Skeletal muscle cell (primary cell): Measurements from ENCODE around the gene MYO1H.
"Not testable (repeated sequence)": the region's sequence is repeated elsewhere in the genome, so short reads cannot be mapped to it uniquely, and the experiment has no call there.

Experiments used
- DNase-seq: peaks from one replicate; pipeline ENCODE4 v3.0.0-alpha.2; 2010; ENCODE audit warnings: low read depth
- H3K4me3 ChIP-seq: 2 replicates; pipeline ENCODE4 v1.5.1; 2011; ENCODE audit warnings: low read depth, mild to moderate bottlenecking, control low read depth, low read length, moderate library complexity

Gene MYO1H

DNA sequence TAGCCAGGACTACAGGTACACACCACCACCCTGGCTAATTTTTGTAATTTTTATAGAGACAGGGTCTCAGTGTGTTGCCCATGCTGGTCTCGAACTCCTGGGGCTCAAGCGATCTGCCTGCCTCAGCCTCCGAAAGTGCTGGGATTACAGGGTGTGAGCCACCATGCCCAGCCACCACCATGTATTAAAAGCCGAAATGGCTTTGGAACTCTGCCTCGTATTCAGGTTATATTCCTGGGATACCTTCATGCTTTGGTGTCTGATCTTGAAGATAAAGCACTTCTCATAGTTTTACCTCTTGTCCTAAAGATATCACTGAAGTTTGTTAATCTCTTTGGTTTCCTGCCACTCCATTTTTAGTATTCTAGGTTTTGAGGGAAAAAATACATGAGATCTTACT is 47.2 kb downstream of the MYO1H start:
- no peak for DNase-seq

GRCh38 chr12:109404841-109405240 is 57.1 kb downstream of the MYO1H start:
- not testable (repeated sequence) for H3K4me3 ChIP-seq, DNase-seq

More for the DNA sequence above, 47.2 kb downstream of the MYO1H start:
- no peak overlapping the region for H3K4me3 ChIP-seq

GRCh38 chr12:109406147-109406546 is 58.4 kb downstream of the MYO1H start:
- H3K4me3 ChIP-seq, DNase-seq: not testable (repeated sequence)

DNA sequence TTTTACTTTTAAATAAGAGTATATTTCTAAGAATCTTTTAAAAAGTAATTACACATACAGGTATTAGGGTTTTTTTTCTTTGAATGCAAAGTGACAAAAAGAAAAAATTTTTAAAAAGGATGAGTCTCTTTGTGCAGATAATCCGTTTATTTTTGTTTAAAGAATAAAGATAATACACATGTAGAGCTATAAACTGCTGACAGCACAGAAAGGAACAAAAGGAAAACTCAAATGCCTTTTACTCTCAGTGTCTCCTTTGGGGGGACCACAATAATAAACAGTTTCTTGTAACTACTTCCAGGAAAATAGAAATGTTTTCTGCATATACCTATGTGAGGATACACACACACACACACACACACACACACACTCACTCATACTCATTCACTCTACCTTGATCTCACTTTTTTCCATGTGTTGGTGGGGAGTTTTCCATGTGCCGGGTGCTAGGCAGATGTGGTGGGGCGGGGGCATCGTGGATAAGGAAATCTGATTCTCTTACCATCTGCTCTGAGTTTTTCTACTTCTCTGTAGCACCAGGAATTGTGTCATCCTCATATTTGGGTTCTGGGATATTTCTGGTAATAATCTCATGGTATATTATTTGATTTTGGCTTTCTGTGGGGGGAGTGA is 71.3 kb downstream of the MYO1H start:
- no peak overlapping the region for H3K4me3 ChIP-seq
- no peak for DNase-seq

DNA sequence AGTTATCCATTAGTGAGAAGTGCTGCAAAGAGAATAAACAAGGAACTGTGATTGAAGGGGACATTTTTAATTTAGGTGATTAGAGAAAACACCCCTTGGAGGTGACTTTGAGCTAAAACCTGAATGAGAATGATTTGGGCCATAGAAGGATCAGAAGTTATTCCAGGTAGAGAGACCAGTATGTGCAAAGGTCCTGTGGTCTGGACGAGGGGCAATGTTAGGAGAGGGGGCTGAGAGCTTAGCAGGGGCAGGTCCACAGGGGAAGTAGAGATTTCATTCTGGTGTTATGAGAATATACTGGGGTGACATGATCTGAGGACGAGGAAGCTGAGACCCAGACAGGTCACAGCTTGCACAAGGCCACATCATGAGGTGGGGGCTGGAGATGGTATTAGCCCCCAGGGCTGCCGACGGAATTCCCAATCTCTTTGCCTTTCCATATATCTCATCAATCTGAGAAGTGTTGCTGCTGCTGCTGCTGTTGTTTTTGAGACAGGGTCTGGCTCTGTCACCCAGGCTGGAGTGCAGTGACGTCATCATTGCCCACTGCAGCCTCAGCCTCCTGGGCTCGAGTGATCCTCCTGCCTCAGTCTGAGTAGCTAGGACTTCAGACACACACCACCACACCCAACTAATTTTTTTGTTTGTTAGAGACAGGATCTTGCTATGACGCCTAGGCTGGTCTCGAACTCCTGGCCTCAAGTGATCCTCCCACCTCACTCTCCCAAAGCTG is 73.8 kb downstream of the MYO1H start:
- no peak for DNase-seq
- no peak overlapping the region for H3K4me3 ChIP-seq

- no peak overlapping the region for H3K4me3 ChIP-seq
- no peak for DNase-seq
Observed at GRCh38 chr12:109422251-109422650, 74.6 kb downstream of the MYO1H start.

DNA sequence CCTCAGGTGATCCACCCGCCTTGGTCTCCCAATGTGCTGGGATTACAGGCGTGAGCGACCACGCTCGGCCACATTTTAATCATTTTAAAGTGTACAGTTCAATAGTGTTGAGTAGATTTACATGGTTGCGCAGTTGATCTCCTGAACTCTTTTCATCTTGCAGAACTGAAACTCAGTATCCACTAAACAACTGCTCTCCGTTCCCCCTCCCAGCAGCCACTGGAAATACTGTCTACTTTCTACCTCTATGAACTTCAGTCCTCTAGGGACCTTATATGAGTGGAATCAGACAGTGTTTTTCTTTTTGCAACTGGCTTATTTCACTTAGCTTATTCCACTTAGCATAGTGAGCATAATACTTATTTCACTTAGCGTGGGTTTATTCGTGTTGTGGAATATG is 75.7 kb downstream of the MYO1H start:
- no peak overlapping the region for H3K4me3 ChIP-seq
- no peak for DNase-seq

GRCh38 chr12:109428037-109428629 is 80.4 kb downstream of the MYO1H start:
- DNase-seq = peak; percentile 25
- no peak overlapping the region for H3K4me3 ChIP-seq

- H3K4me3 ChIP-seq, DNase-seq: not testable (repeated sequence)
Observed at GRCh38 chr12:109428804-109429203, 81.1 kb downstream of the MYO1H start.

GRCh38 chr12:109430244-109430643 is 82.5 kb downstream of the MYO1H start:
- no peak for DNase-seq

DNA sequence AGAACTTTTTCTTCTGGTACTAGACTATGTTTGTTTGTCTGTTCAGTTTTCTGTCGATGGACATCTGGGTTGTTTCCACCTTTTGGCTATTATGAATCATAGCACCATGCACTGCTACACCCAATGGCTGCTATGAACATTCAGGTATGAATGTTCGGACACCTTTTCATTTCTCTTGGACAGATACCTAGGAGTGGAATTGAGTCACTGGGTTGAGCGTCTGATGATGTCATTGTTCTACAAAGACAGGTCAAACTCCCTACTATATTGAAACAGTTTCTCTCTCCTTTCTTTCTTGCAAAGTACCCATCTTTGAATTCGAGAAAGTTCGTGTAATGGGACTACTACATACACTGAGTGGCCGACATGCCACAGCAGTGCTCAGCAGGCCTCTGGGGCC is 84.7 kb downstream of the MYO1H start:
- H3K4me3 ChIP-seq = no peak overlapping the region
- no peak for DNase-seq

More at GRCh38 chr12:109430244-109430643, 82.5 kb downstream of the MYO1H start:
- H3K4me3 ChIP-seq = no peak overlapping the region

- no peak overlapping the region for H3K4me3 ChIP-seq
- DNase-seq = peak; percentile 57
Observed at GRCh38 chr12:109432842-109433304, 85.2 kb downstream of the MYO1H start.

- DNase-seq = peak; percentile 17
- no peak overlapping the region for H3K4me3 ChIP-seq
Observed at GRCh38 chr12:109433618-109434017, 85.9 kb downstream of the MYO1H start.

GRCh38 chr12:109434582-109434981 is 86.9 kb downstream of the MYO1H start:
- no peak for DNase-seq
- no peak overlapping the region for H3K4me3 ChIP-seq

DNA sequence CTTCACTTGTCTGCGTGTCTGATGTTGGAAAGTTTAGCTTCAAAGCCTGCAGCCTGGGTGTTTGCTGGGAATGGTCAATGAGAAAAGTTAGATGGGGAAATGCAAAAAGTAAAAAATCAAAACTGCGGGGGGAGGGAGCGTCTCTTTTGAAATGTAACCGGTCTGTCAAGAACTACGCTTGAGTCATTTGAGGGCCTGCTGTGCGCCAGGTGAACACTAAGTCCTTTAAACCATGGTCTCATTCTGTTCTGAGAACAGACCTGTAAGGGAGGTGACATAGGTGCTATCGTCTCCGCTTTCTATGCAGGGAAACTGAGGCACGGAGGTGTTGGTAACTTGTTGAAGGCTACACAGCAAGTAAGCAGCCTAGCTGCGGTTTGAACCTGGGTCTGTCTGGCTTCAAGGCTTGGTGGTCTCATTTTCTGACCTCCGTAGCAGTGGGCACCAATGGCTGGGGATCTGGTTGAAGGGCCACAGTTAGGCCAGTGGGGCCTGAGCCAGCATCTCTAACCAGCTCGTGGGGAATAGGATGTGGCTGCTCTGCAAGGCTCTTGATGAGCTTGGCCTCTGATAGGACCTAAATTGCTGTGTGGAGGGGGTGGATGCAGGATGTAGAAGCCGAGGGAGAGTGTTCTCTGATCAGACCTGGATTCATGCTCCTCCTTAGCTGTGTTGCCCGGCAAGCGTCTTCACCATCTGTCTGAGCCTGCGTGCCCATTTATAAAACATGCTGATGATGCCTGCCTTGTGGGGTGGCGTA is 87.9 kb downstream of the MYO1H start:
- no peak for DNase-seq
- no peak overlapping the region for H3K4me3 ChIP-seq

GRCh38 chr12:109436188-109436560 is 88.5 kb downstream of the MYO1H start:
- H3K4me3 ChIP-seq = no peak overlapping the region
- no peak for DNase-seq

DNA sequence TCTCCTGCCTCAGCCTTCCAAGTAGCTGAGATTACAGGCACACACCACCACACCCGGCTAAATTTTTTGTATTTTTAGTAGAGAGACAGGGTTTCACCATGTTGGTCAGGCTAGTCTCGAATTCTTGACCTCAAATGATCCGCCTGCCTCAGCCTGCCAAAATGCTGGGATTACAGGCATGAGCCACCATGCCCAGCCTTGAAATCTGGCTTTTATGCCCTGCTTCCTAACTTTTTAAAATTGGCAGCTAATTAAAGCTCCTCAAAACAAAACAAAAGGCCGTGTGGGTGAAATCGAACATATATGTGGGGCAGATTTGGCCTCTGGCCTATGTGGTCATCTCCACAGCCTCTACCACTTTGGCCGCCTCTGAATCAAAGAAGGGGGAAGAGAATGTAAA is 91.5 kb downstream of the MYO1H start:
- no peak overlapping the region for H3K4me3 ChIP-seq
- no peak for DNase-seq

DNA sequence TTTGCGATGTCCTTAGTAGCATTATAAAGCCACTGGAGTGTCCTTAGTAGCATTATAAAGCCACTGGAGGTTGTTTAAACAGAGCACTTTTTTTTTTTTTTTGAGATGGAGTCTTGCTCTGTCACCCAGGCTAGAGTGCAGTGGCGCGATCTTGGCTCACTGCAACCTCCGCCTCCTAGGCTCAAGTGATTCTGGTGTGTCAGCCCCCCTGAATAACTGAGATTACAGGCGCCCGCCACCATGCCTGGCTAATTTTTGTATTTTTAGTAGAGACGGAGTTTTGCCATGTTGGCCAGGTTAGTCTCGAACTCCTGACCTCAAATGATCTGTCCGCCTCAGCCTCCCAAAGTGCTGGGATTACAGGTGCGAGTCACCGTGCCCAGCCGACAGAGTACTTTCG is 92.3 kb downstream of the MYO1H start:
- H3K4me3 ChIP-seq, DNase-seq: not testable (repeated sequence)

DNA sequence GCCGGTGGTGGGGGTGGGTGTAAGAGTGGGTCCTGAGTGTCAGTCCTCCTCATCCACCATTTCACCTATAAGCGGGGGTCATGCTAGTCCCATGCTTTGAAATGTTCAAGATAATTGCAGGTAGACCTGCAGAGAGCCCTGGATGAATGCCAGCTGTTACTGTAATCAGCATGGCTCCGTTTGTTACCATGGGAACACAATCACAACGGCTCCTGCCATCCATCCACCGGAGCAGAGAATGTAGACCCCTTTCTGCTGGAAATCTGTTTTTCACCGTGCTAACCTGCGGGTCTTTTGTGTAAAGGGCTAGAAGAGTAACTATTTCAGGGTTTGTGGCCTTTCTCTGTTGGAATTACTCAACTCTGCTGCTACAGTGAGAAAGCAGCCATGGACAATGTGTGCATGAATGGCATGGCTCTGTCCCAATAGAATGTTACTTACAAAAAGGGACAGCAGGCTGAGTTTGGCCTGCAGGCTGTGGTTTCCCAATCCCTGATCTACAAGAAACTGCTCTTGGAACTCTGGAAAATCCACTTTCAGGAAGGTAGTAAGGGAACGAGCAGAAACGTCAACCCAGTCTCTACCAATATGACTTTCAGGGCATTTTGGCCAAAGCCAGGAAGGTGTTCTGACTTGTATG is 93.3 kb downstream of the MYO1H start:
- no peak for DNase-seq

DNA sequence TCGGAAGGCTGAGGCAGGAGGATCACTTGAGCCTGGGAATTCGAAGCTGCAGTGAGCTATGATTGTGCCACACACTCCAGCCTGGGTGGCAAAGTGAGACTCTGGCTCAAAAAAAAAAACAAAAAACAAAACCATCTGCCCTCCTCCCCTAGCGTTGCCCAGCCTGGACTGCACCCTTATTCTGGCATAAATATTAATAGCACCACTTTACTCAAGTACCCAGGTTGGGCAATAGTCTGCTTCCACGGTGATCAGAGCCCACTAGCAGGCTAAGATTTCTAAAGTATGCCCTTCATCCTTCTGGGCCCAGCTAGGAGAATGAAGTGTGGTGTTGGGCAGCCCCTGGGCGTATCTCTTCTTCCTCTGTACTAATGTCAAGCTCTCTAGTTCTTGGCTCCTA is 96.1 kb downstream of the MYO1H start:
- DNase-seq = no peak
- H3K4me3 ChIP-seq = no peak overlapping the region

More for the DNA sequence above, 93.3 kb downstream of the MYO1H start:
- H3K4me3 ChIP-seq = no peak overlapping the region
